T47D (cell line): ENCODE measurements around the gene CELF4.
A peak's percentile ranks its signal among the peaks of the same experiment; 100 is the strongest.

Source experiments
- DNase-seq, 2 experiments: peaks; one replicate each; pipeline versions ENCODE4 v3.0.0 to v3.0.0-alpha.2; 2011 to 2012; ENCODE audit warnings: low read depth in 1 of 2, low spot score in 1 of 2
- JUND ChIP-seq: IDR thresholded peaks from 2 replicates; pipeline ENCODE4 v1.6.1; 2012; ENCODE audit warnings: low read depth
- in situ Hi-C: cut with HindIII; loops from 2 replicates; pipeline ENCODE4 v1.10.0; 2016; ENCODE audit warnings: low sequenced_read_pairs, low pct_unique_long_range_greater_than_20kb

CELF4 gene

GRCh38 chr18:37242826-37243560 lies 322.6 kb downstream of the CELF4 start:
- in situ Hi-C loops, result no loop called here
- DNase-seq, result no peak
- TF ChIP-seq JUND, result no peak

- TF ChIP-seq JUND, result no peak
- in situ Hi-C loops, result no loop called here
- no peak for DNase-seq
Measured at GRCh38 chr18:37242091-37242490, 323.5 kb downstream of the CELF4 start.

- DNase-seq, result no peak
- in situ Hi-C loops, result no loop called here
- no peak for TF ChIP-seq JUND
Measured at GRCh38 chr18:37238282-37239108, 327.1 kb downstream of the CELF4 start.

GRCh38 chr18:37235583-37235982 lies 330.0 kb downstream of the CELF4 start:
- no peak for DNase-seq
- in situ Hi-C loops, result no loop called here
- no peak for TF ChIP-seq JUND

GRCh38 chr18:37231251-37231650 lies 334.3 kb downstream of the CELF4 start:
- in situ Hi-C loops, result no loop called here
- no peak for TF ChIP-seq JUND
- DNase-seq, result no peak

- in situ Hi-C loops, result no loop called here
- DNase-seq, result no peak
- no peak for TF ChIP-seq JUND
Measured at GRCh38 chr18:37230768-37231167, 334.8 kb downstream of the CELF4 start.

- no peak for DNase-seq
- no peak for TF ChIP-seq JUND
- in situ Hi-C loops, result no loop called here
Measured at GRCh38 chr18:37225279-37225678, 340.3 kb downstream of the CELF4 start.

- in situ Hi-C loops, result no loop called here
- no peak for TF ChIP-seq JUND
- DNase-seq, result no peak
Measured at GRCh38 chr18:37222999-37223378, 342.6 kb downstream of the CELF4 start.

- DNase-seq, result no peak
- in situ Hi-C loops, result no loop called here
- TF ChIP-seq JUND, result no peak
Measured at GRCh38 chr18:37222354-37222998, 343.1 kb downstream of the CELF4 start.

GRCh38 chr18:37219257-37219656 lies 346.3 kb downstream of the CELF4 start:
- in situ Hi-C loops, result no loop called here
- no peak for DNase-seq
- TF ChIP-seq JUND, result no peak

GRCh38 chr18:37218022-37218590 lies 347.5 kb downstream of the CELF4 start:
- in situ Hi-C loops, result no loop called here
- no peak for TF ChIP-seq JUND
- no peak for DNase-seq

- in situ Hi-C loops, result no loop called here
- no peak for TF ChIP-seq JUND
- DNase-seq, result no peak
Measured at GRCh38 chr18:37210781-37211180, 354.8 kb downstream of the CELF4 start.

GRCh38 chr18:37207343-37207742 lies 358.3 kb downstream of the CELF4 start:
- in situ Hi-C loops, result no loop called here
- no peak for TF ChIP-seq JUND
- peak in 1 of 2 experiments; percentile 6 for DNase-seq
